ENCODE results near the gene CSRP2.

DNA sequence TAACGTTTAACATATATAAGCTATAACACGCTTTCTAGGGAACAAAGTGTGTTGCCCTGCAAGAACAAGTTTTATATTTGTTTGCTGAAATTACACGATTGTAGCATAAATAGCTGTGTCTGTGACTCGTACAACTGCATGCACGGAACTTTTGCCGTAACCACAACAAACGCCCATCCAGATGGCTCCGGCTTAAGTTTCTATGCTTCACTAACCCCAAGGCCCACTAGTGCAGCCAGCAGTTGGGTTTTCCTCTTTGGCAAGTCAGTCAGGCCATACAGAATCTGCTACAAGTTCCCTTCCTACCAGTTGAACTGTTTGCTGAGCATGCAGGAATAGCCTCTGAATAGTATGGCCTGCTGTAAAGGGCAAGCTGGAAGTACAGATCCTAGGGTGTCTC, 12.1 kb downstream of the CSRP2 start:
- TF ChIP-seq ZNF124 (CRISPR knock-in tag; IDR thresholded peaks at IDR 0.05) (no peak), ATF1 (CRISPR knock-in tag; IDR thresholded peaks at IDR 0.05) (no peak), EZH2 (conservative IDR thresholded peaks at IDR 0.05; ENCODE audit: low read depth, low read length) (no peak), ATM (IDR thresholded peaks at IDR 0.05; ENCODE audit: borderline replicate concordance) (no peak), ZNF292 (CRISPR knock-in tag; IDR thresholded peaks at IDR 0.05; ENCODE audit: borderline replicate concordance, low read depth) (no peak), KLF6 (CRISPR knock-in tag; IDR thresholded peaks at IDR 0.05) (no peak)
- TF ChIP-seq, protein P1, sequence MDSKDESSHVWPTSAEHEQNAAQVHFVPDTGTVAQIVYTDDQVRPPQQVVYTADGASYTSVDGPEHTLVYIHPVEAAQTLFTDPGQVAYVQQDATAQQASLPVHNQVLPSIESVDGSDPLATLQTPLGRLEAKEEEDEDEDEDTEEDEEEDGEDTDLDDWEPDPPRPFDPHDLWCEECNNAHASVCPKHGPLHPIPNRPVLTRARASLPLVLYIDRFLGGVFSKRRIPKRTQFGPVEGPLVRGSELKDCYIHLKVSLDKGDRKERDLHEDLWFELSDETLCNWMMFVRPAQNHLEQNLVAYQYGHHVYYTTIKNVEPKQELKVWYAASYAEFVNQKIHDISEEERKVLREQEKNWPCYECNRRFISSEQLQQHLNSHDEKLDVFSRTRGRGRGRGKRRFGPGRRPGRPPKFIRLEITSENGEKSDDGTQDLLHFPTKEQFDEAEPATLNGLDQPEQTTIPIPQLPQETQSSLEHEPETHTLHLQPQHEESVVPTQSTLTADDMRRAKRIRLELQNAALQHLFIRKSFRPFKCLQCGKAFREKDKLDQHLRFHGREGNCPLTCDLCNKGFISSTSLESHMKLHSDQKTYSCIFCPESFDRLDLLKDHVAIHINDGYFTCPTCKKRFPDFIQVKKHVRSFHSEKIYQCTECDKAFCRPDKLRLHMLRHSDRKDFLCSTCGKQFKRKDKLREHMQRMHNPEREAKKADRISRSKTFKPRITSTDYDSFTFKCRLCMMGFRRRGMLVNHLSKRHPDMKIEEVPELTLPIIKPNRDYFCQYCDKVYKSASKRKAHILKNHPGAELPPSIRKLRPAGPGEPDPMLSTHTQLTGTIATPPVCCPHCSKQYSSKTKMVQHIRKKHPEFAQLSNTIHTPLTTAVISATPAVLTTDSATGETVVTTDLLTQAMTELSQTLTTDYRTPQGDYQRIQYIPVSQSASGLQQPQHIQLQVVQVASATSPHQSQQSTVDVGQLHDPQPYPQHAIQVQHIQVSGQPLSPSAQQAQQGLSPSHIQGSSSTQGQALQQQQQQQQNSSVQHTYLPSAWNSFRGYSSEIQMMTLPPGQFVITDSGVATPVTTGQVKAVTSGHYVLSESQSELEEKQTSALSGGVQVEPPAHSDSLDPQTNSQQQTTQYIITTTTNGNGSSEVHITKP (CRISPR knock-in tag; IDR thresholded peaks at IDR 0.05; ENCODE audit: low read depth) = no peak
- TF ChIP-seq, protein P2, sequence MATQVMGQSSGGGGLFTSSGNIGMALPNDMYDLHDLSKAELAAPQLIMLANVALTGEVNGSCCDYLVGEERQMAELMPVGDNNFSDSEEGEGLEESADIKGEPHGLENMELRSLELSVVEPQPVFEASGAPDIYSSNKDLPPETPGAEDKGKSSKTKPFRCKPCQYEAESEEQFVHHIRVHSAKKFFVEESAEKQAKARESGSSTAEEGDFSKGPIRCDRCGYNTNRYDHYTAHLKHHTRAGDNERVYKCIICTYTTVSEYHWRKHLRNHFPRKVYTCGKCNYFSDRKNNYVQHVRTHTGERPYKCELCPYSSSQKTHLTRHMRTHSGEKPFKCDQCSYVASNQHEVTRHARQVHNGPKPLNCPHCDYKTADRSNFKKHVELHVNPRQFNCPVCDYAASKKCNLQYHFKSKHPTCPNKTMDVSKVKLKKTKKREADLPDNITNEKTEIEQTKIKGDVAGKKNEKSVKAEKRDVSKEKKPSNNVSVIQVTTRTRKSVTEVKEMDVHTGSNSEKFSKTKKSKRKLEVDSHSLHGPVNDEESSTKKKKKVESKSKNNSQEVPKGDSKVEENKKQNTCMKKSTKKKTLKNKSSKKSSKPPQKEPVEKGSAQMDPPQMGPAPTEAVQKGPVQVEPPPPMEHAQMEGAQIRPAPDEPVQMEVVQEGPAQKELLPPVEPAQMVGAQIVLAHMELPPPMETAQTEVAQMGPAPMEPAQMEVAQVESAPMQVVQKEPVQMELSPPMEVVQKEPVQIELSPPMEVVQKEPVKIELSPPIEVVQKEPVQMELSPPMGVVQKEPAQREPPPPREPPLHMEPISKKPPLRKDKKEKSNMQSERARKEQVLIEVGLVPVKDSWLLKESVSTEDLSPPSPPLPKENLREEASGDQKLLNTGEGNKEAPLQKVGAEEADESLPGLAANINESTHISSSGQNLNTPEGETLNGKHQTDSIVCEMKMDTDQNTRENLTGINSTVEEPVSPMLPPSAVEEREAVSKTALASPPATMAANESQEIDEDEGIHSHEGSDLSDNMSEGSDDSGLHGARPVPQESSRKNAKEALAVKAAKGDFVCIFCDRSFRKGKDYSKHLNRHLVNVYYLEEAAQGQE (IDR thresholded peaks at IDR 0.05; ENCODE audit: borderline replicate concordance in 1 of 2, low read depth in 1 of 2, low read length in 2 of 2) = no peak

Data from HepG2 (cell line).